ENCODE measurements around the gene LRFN4.

Gene LRFN4

GRCh38 chr11:66889960-66890359 lies 33.1 kb downstream of the LRFN4 start:
- no peak for DNase-seq (ENCODE audit: low spot score)

- peak; percentile 94 for DNase-seq (ENCODE audit: low spot score)
These were observed 35.2 kb downstream of the LRFN4 start for GRCh38 chr11:66891851-66892660.

GRCh38 chr11:66892911-66893310 lies 36.0 kb downstream of the LRFN4 start:
- DNase-seq (ENCODE audit: low spot score): no peak

- no peak for DNase-seq (ENCODE audit: low spot score)
These were observed 37.3 kb downstream of the LRFN4 start for GRCh38 chr11:66894141-66894540.

- no peak for DNase-seq (ENCODE audit: low spot score)
These were observed 45.1 kb downstream of the LRFN4 start for GRCh38 chr11:66901964-66902390.

- DNase-seq (ENCODE audit: low spot score): no peak
These were observed 45.8 kb downstream of the LRFN4 start for GRCh38 chr11:66902486-66903177.

- DNase-seq (ENCODE audit: low spot score): no peak
These were observed 47.2 kb downstream of the LRFN4 start for GRCh38 chr11:66904055-66904454.

GRCh38 chr11:66904561-66904960 lies 47.7 kb downstream of the LRFN4 start:
- no peak for DNase-seq (ENCODE audit: low spot score)

GRCh38 chr11:66904981-66905521 lies 48.2 kb downstream of the LRFN4 start:
- DNase-seq (ENCODE audit: low spot score): no peak

- no peak for DNase-seq (ENCODE audit: low spot score)
These were observed 48.8 kb downstream of the LRFN4 start for GRCh38 chr11:66905631-66906030.

GRCh38 chr11:66906061-66906733 lies 49.3 kb downstream of the LRFN4 start:
- no peak for DNase-seq (ENCODE audit: low spot score)

- no peak for DNase-seq (ENCODE audit: low spot score)
These were observed 51.1 kb downstream of the LRFN4 start for GRCh38 chr11:66907751-66908630.

- no peak for DNase-seq (ENCODE audit: low spot score)
These were observed 52.3 kb downstream of the LRFN4 start for GRCh38 chr11:66909181-66909580.

- no peak for DNase-seq (ENCODE audit: low spot score)
These were observed 53.2 kb downstream of the LRFN4 start for GRCh38 chr11:66910016-66910415.
